OCI-LY3 (cell line): ENCODE results near the gene LAMB3.

Source experiments
- H2AFZ ChIP-seq: fragments of 200-600, 300-600 bp; shearing (Covaris generic); 2 replicates; pipeline ENCODE4 v1.6.0; 2014; ENCODE audit warnings: antibody characterized with exemption, low read depth, low read length
- H3K27ac ChIP-seq: fragments of 200-600, 300-600 bp; sonication (generic); 2 replicates; pipeline ENCODE4 v1.5.1; 2014; ENCODE audit warnings: mild to moderate bottlenecking, low read length, moderate library complexity, mixed read lengths
- H3K27me3 ChIP-seq: fragments of 200-600, 300-600 bp; sonication (generic); 2 replicates; pipeline ENCODE4 v1.6.1; 2014; ENCODE audit warnings: low read depth, low read length, mixed read lengths
- H3K36me3 ChIP-seq: fragments of 200-600, 300-600 bp; sonication (generic); replicated peaks from 2 replicates; pipeline ENCODE3; 2014; ENCODE audit warnings: low read depth, low read length, mixed read lengths
- H3K4me1 ChIP-seq: fragments of 300-600, 200-600 bp; sonication (generic); 2 replicates; pipeline ENCODE4 v1.6.1; 2014; ENCODE audit warnings: low read length, mixed read lengths
- H3K4me2 ChIP-seq: fragments of 200-600, 300-600 bp; sonication (generic); 2 replicates; pipeline ENCODE4 v1.6.1; 2014; ENCODE audit warnings: low read length, mixed read lengths
- H3K4me3 ChIP-seq: fragments of 300-600, 200-600 bp; sonication (generic); 2 replicates; pipeline ENCODE4 v1.5.1; 2014; ENCODE audit warnings: antibody characterized with exemption, mild to moderate bottlenecking, low read length, moderate library complexity
- H3K79me2 ChIP-seq: fragments of 300-600, 200-600 bp; shearing (Covaris generic); 2 replicates; pipeline ENCODE4 v1.6.1; 2014; ENCODE audit warnings: mild to moderate bottlenecking, low read length, mixed read lengths
- H3K9ac ChIP-seq: fragments of 300-600, 200-600 bp; shearing (Covaris generic); 2 replicates; pipeline ENCODE4 v1.6.0; 2014; ENCODE audit warnings: mild to moderate bottlenecking, low read length, moderate library complexity
- H3K9me3 ChIP-seq: fragments of 200-600, 300-600 bp; shearing (Covaris generic); 2 replicates; pipeline ENCODE4 v1.6.1; 2014; ENCODE audit warnings: low read length, mixed read lengths; ENCODE audit not compliant: insufficient read depth
- H4K20me1 ChIP-seq: fragments of 200-600, 300-600 bp; sonication (generic); 2 replicates; pipeline ENCODE4 v1.6.1; 2016; ENCODE audit warnings: low read length, mixed read lengths; ENCODE audit not compliant: insufficient read depth
- CTCF ChIP-seq: fragments of 200-600, 300-600 bp; sonication (generic); IDR thresholded peaks from 2 replicates; pipeline ENCODE4 v1.5.1; 2014; ENCODE audit warnings: antibody characterized with exemption, low read length, low read depth
- EZH2phosphoT487 ChIP-seq: fragments of 200-600 bp; shearing (Covaris generic); IDR thresholded peaks from 2 replicates; pipeline ENCODE4 v1.6.1; 2018; ENCODE audit warnings: antibody characterized with exemption, mixed run types, low read depth

LAMB3 gene

GRCh38 chr1:209589863-209590262 lies 62.4 kb downstream of the LAMB3 start:
- H3K36me3 ChIP-seq = no peaks in the 10 kb centered on the region
- no peaks in the 10 kb centered on the region for H4K20me1 ChIP-seq
- TF ChIP-seq EZH2phosphoT487 = no peak
- TF ChIP-seq CTCF = no peak
- H3K9me3 ChIP-seq = no peaks in the 10 kb centered on the region
- H3K27ac ChIP-seq = no peak overlapping the region
- no peaks in the 10 kb centered on the region for H3K4me1 ChIP-seq
- no peak overlapping the region for H3K9ac ChIP-seq
- H3K79me2 ChIP-seq = no peaks in the 10 kb centered on the region
- no peak overlapping the region for H2AFZ ChIP-seq
- no peak overlapping the region for H3K4me2 ChIP-seq
- no peak overlapping the region for H3K4me3 ChIP-seq
- peaks cover 47% of the 10 kb centered on the region for H3K27me3 ChIP-seq

- TF ChIP-seq EZH2phosphoT487 = no peak
- no peak for TF ChIP-seq CTCF
- H3K4me3 ChIP-seq = no peak overlapping the region
- peaks cover 47% of the 10 kb centered on the region for H3K27me3 ChIP-seq
- H2AFZ ChIP-seq = no peak overlapping the region
- H3K4me1 ChIP-seq = no peaks in the 10 kb centered on the region
- no peaks in the 10 kb centered on the region for H3K9me3 ChIP-seq
- H3K36me3 ChIP-seq = no peaks in the 10 kb centered on the region
- no peak overlapping the region for H3K27ac ChIP-seq
- no peak overlapping the region for H3K4me2 ChIP-seq
- no peaks in the 10 kb centered on the region for H3K79me2 ChIP-seq
- H4K20me1 ChIP-seq = no peaks in the 10 kb centered on the region
- H3K9ac ChIP-seq = no peak overlapping the region
These were observed 62.8 kb downstream of the LAMB3 start for GRCh38 chr1:209589440-209589839.

- Histone ChIP-seq H3K79me2 (no peaks in the 10 kb centered on the region), H3K4me2 (no peak overlapping the region), H3K4me3 (no peak overlapping the region), H3K27me3 (peaks cover 49% of the 10 kb centered on the region), H3K36me3 (no peaks in the 10 kb centered on the region), H3K27ac (no peak overlapping the region), H3K4me1 (no peaks in the 10 kb centered on the region), H3K9me3 (no peaks in the 10 kb centered on the region), H4K20me1 (no peaks in the 10 kb centered on the region), H3K9ac (no peak overlapping the region), H2AFZ (no peak overlapping the region)
- no peak for TF ChIP-seq CTCF
- TF ChIP-seq EZH2phosphoT487 = no peak
These were observed 64.4 kb downstream of the LAMB3 start for GRCh38 chr1:209587789-209588188.

- no peak overlapping the region for H3K4me2 ChIP-seq
- H3K9me3 ChIP-seq = no peaks in the 10 kb centered on the region
- no peaks in the 10 kb centered on the region for H4K20me1 ChIP-seq
- H3K4me3 ChIP-seq = no peak overlapping the region
- H3K27me3 ChIP-seq = peaks cover 53% of the 10 kb centered on the region
- no peak overlapping the region for H2AFZ ChIP-seq
- no peaks in the 10 kb centered on the region for H3K4me1 ChIP-seq
- H3K36me3 ChIP-seq = no peaks in the 10 kb centered on the region
- TF ChIP-seq EZH2phosphoT487 = no peak
- no peak for TF ChIP-seq CTCF
- H3K27ac ChIP-seq = no peak overlapping the region
- no peaks in the 10 kb centered on the region for H3K79me2 ChIP-seq
- H3K9ac ChIP-seq = no peak overlapping the region
These were observed 65.9 kb downstream of the LAMB3 start for GRCh38 chr1:209586221-209586740.
